Measurements from ENCODE around the gene AMMECR1L. TPM values are rescaled to one million over a fixed set of nuclear protein-coding genes. Genes with fewer than 3 reads are reported as not detected.
"Not testable (repeated sequence)": the region's sequence is repeated elsewhere in the genome, so short reads cannot be mapped to it uniquely, and the experiment has no call there.

The AMMECR1L gene
- polyA plus RNA-seq, 4 donors: 8.2 to 14.2 (median 9.2) TPM

DNA sequence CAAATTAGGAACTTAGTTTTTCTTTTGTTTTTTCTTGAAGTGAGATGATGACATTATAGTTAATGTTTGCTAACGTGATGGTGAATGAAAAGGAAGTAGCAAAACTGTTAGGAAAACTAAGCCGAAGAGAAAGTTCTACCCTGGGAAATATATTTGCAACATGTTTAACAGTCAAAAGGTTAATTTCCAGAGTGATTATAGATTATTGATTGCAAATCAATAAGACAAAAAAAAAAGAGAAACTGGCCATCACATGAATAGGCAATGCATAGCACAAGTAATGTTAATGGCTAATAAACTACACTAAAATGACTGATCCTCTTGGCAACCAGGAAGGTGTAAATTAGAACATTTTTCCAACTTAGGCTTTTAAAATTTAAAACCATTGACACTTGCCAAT lies 26.0 kb upstream of the AMMECR1L start:
- H3K36me3 ChIP-seq (ENCODE audit: control insufficient read depth in 3 of 3, insufficient read depth in 2 of 3, low read depth in 1 of 3, low read length in 3 of 3): no peaks in the 10 kb centered on the region
- no peaks in the 10 kb centered on the region for H3K4me1 ChIP-seq (ENCODE audit: control insufficient read depth in 3 of 3, insufficient read depth in 2 of 3, low read depth in 1 of 3, low read length in 2 of 3)
- DNase-seq: no peak
- no peaks in the 10 kb centered on the region for H3K27me3 ChIP-seq (ENCODE audit: control insufficient read depth in 3 of 3, insufficient read depth in 3 of 3, low read length in 3 of 3)
- FAIRE-seq: no peak
- H3K9me3 ChIP-seq (ENCODE audit: control insufficient read depth in 2 of 2, insufficient read depth in 1 of 2, low read depth in 1 of 2, low read length in 1 of 2): no peaks in the 10 kb centered on the region
- H3K4me3 ChIP-seq (ENCODE audit: low read depth in 1 of 3, low read length in 3 of 3): no peak overlapping the region
- H3K27ac ChIP-seq (ENCODE audit: low read depth in 1 of 3, low read length in 2 of 3): no peak overlapping the region
- 59 to 65% (median 63%) methylated on average over 2 of the region's 2 CpGs for WGBS, 3 donors

DNA sequence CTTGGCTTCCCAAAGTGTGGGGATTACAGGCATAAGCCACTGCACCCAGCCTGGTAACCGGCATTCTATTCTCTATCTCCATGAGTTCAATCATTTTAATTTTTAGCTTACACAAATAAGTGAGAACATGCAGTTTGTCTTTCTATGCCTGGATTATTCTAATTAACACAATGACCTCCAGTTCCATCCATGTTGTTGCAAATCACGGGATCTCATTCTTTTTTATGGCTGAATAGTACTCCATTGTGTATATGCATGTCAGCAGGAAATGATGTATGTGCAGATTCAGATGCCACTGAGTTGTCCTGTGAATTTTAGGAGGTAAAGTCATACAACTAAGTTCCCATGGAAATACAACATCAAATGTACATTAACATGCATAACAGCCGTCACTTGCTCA lies 24.7 kb upstream of the AMMECR1L start:
- no peaks in the 10 kb centered on the region for H3K36me3 ChIP-seq (ENCODE audit: control insufficient read depth in 3 of 3, insufficient read depth in 2 of 3, low read depth in 1 of 3, low read length in 3 of 3)
- DNase-seq: no peak
- H3K4me3 ChIP-seq (ENCODE audit: low read depth in 1 of 3, low read length in 3 of 3): no peak overlapping the region
- H3K27me3 ChIP-seq (ENCODE audit: control insufficient read depth in 3 of 3, insufficient read depth in 3 of 3, low read length in 3 of 3): no peaks in the 10 kb centered on the region
- 93 to 98% (median 94%) methylated on average over 3 of the region's 3 CpGs for WGBS, 3 donors
- no peak for FAIRE-seq
- H3K4me1 ChIP-seq (ENCODE audit: control insufficient read depth in 3 of 3, insufficient read depth in 2 of 3, low read depth in 1 of 3, low read length in 2 of 3): no peaks in the 10 kb centered on the region
- H3K9me3 ChIP-seq (ENCODE audit: control insufficient read depth in 2 of 2, insufficient read depth in 1 of 2, low read depth in 1 of 2, low read length in 1 of 2): no peaks in the 10 kb centered on the region
- H3K27ac ChIP-seq (ENCODE audit: low read depth in 1 of 3, low read length in 2 of 3): no peak overlapping the region

DNA sequence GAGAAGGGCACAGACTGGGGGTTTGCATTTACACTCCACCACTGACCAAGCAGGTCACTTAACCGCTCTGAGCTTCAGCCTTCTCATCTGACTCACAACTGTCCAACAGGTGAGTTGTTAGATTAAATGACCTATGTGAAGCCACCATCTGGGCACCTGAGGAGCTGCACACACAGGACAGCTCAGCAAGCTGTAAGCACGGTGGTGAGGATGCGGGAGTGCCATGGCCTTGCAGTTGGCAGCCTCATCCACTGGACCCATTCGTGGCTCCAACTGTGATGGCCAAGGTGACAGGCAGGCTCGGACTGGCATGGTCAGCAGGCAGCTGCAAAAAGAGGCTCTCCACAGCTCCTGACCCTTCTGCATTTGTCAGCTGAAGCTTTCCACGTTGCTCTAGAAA lies 23.3 kb upstream of the AMMECR1L start:
- peak in 1 of 2 donors; percentile 30 for DNase-seq
- 60 to 72% (median 62%) methylated on average over 6 of the region's 6 CpGs for WGBS, 3 donors
- Histone ChIP-seq H3K9me3 (ENCODE audit: control insufficient read depth in 2 of 2, insufficient read depth in 1 of 2, low read depth in 1 of 2, low read length in 1 of 2) (no peaks in the 10 kb centered on the region), H3K36me3 (ENCODE audit: control insufficient read depth in 3 of 3, insufficient read depth in 2 of 3, low read depth in 1 of 3, low read length in 3 of 3) (no peaks in the 10 kb centered on the region), H3K27me3 (ENCODE audit: control insufficient read depth in 3 of 3, insufficient read depth in 3 of 3, low read length in 3 of 3) (no peaks in the 10 kb centered on the region), H3K4me3 (ENCODE audit: low read depth in 1 of 3, low read length in 3 of 3) (no peak overlapping the region), H3K27ac (ENCODE audit: low read depth in 1 of 3, low read length in 2 of 3) (no peak overlapping the region), H3K4me1 (ENCODE audit: control insufficient read depth in 3 of 3, insufficient read depth in 2 of 3, low read depth in 1 of 3, low read length in 2 of 3) (no peaks in the 10 kb centered on the region)
- FAIRE-seq: no peak

DNA sequence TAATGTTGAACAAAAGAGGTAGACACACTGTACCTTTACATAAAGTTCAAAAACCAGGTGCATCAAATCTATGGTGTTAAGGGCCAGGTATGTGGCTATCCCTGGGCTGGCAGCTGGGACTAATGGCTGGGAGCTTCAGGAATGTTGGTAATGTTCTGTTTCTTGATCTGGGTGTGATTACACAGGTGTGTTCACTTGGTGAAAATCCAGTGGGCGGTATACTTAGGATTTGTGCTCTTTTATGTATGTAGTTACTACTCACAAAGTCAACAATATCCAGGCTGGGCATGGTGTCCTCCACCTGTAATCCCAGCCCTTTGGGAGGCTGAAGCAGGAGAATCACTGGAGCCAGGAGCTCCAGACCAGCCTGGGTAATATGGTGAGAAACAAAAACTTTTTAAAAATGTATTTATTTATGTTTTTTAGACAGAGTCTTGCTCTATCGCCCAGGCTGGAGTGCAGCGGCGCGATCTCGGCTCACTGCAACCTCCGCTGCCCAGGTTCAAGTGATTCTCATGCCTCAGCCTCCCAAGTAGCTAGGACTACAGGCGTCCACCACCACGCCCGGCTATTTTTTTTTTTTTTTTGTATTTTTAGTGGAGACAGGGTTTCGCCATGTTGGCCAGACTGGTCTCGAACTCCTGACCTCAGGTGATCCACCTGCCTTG lies 22.1 kb upstream of the AMMECR1L start:
- not testable (repeated sequence) for DNase-seq; H3K27ac ChIP-seq (ENCODE audit: low read depth in 1 of 3, low read length in 2 of 3); H3K36me3 ChIP-seq (ENCODE audit: control insufficient read depth in 3 of 3, insufficient read depth in 2 of 3, low read depth in 1 of 3, low read length in 3 of 3); H3K27me3 ChIP-seq (ENCODE audit: control insufficient read depth in 3 of 3, insufficient read depth in 3 of 3, low read length in 3 of 3); H3K9me3 ChIP-seq (ENCODE audit: control insufficient read depth in 2 of 2, insufficient read depth in 1 of 2, low read depth in 1 of 2, low read length in 1 of 2); FAIRE-seq; H3K4me1 ChIP-seq (ENCODE audit: control insufficient read depth in 3 of 3, insufficient read depth in 2 of 3, low read depth in 1 of 3, low read length in 2 of 3); H3K4me3 ChIP-seq (ENCODE audit: low read depth in 1 of 3, low read length in 3 of 3)
- 90 to 93% (median 92%) methylated on average over 9 to 12 of the region's 12 CpGs for WGBS, 3 donors

DNA sequence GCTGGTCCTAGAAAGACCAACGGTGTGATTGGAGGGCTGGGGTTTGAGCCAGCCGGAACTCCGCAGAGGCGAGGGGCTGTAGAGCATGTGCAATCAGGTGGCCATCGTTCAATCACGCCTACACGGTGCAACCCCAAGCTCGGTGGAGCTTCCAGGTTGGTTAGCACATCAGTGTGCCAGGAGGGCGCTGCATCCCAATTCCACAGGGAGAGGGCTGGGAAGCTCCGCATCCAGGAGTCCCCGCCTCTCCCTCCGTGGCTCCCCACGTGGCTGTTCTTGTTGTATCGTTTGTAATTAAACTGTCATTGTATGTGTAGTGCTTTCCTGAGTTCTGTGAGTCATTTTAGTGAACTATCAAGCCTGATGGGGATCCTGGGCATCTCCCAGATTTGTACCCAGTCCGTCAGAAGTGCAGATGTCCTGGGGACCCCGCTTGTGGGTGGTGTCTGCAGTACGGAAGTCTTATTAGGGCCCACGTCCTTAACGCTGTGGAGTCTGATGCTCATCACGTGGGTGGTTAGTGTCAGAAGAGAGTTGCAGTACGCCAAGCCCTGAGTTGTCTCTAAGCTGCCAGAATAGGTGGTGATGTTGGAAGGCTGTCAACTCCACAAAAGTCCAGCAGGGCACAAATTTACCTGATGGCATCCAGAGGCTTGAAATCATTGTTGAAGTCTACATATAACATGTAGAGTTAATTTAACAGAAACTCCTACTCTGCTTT lies 20.6 kb upstream of the AMMECR1L start:
- DNase-seq (no peak), FAIRE-seq (no peak)
- H3K4me1 ChIP-seq (ENCODE audit: control insufficient read depth in 3 of 3, insufficient read depth in 2 of 3, low read depth in 1 of 3, low read length in 2 of 3): no peaks in the 10 kb centered on the region
- peaks cover 0 to 3% of the 10 kb centered on the region in 2 donors for H3K9me3 ChIP-seq (ENCODE audit: control insufficient read depth in 2 of 2, insufficient read depth in 1 of 2, low read depth in 1 of 2, low read length in 1 of 2)
- H3K36me3 ChIP-seq (ENCODE audit: control insufficient read depth in 3 of 3, insufficient read depth in 2 of 3, low read depth in 1 of 3, low read length in 3 of 3): no peaks in the 10 kb centered on the region
- H3K27ac ChIP-seq (ENCODE audit: low read depth in 1 of 3, low read length in 2 of 3): no peak overlapping the region
- H3K4me3 ChIP-seq (ENCODE audit: low read depth in 1 of 3, low read length in 3 of 3): no peak overlapping the region
- no peaks in the 10 kb centered on the region for H3K27me3 ChIP-seq (ENCODE audit: control insufficient read depth in 3 of 3, insufficient read depth in 3 of 3, low read length in 3 of 3)
- WGBS, 3 donors: 60 to 72% (median 62%) methylated on average over 21 of the region's 21 CpGs

DNA sequence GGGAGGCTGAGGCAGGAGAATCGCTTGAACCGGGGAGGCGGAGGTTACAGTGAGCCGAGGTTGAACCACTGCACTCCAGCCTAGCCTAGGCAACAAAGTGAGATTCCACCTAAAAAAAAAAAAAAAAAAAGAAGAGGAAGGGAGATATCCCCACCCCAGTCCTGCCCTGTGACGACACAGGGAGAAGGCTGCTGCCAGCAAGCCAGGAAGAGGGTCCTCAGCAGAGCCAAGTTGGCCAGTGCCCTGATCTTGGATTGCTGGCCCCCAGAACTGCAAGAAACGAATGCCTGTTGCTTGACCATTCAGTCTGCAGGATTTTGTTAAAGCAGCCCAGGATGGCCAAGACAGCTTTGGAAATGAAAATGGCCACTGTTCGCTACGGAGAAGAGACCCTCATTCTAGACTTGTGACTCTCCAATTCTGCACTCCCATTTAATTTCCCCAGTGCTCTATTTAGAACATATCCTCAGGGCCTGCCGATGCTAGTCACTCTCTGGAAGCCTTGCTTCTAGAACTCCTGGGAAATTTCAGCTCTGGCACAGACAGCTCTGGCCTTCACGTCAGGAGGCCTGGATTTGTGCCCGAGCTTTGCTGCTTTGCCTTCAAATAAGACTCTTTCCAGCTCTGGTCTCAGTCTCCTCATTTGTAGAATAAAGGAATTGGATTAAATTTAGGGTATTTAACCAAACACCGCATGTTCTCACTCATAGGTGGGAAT lies 15.7 kb upstream of the AMMECR1L start:
- peaks cover 0 to 3% of the 10 kb centered on the region in 2 donors for H3K9me3 ChIP-seq (ENCODE audit: control insufficient read depth in 2 of 2, insufficient read depth in 1 of 2, low read depth in 1 of 2, low read length in 1 of 2)
- H3K27ac ChIP-seq (ENCODE audit: low read depth in 1 of 3, low read length in 2 of 3): no peak overlapping the region
- H3K4me1 ChIP-seq (ENCODE audit: control insufficient read depth in 3 of 3, insufficient read depth in 2 of 3, low read depth in 1 of 3, low read length in 2 of 3): no peaks in the 10 kb centered on the region
- H3K4me3 ChIP-seq (ENCODE audit: low read depth in 1 of 3, low read length in 3 of 3): no peak overlapping the region
- no peak for FAIRE-seq
- no peaks in the 10 kb centered on the region for H3K36me3 ChIP-seq (ENCODE audit: control insufficient read depth in 3 of 3, insufficient read depth in 2 of 3, low read depth in 1 of 3, low read length in 3 of 3)
- 77 to 90% (median 87%) methylated on average over 12 of the region's 12 CpGs for WGBS, 3 donors
- DNase-seq: no peak
- no peaks in the 10 kb centered on the region for H3K27me3 ChIP-seq (ENCODE audit: control insufficient read depth in 3 of 3, insufficient read depth in 3 of 3, low read length in 3 of 3)

DNA sequence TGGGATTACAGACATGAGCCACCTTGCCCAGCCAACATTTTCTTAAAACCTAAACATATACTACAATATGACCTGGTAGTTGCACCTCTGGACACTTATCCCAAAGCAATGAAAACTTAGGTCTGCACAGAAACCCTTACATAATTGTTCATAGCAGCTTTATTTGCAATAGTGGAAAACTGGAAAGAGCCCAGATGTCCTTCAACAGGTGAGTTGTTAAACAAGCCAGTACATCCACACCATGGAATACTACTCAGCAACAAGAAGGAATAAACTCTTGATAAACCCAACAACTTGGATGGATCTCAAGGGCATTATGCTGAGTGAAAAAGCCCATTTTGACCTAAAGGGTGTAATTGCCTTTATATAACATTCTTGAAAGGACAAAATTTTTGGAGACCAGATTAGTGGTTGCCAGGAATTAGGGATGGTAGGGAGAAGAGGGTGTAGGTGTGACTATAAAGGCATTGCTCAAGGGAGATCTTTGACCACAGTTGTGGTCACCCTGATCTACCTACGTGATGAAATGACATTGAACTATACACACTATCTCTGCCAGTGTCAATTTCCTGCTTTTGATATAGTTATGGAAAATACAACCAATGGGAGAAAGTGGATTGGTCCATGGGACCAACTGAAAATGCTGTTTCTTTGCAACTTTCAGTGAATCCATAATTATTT lies 11.9 kb upstream of the AMMECR1L start:
- Histone ChIP-seq H3K4me3 (ENCODE audit: low read depth in 1 of 3, low read length in 3 of 3) (no peak overlapping the region), H3K4me1 (ENCODE audit: control insufficient read depth in 3 of 3, insufficient read depth in 2 of 3, low read depth in 1 of 3, low read length in 2 of 3) (no peaks in the 10 kb centered on the region), H3K27me3 (ENCODE audit: control insufficient read depth in 3 of 3, insufficient read depth in 3 of 3, low read length in 3 of 3) (no peaks in the 10 kb centered on the region), H3K9me3 (ENCODE audit: control insufficient read depth in 2 of 2, insufficient read depth in 1 of 2, low read depth in 1 of 2, low read length in 1 of 2) (no peaks in the 10 kb centered on the region), H3K27ac (ENCODE audit: low read depth in 1 of 3, low read length in 2 of 3) (no peak overlapping the region), H3K36me3 (ENCODE audit: control insufficient read depth in 3 of 3, insufficient read depth in 2 of 3, low read depth in 1 of 3, low read length in 3 of 3) (no peaks in the 10 kb centered on the region)
- FAIRE-seq (no peak), DNase-seq (no peak)
- WGBS, 3 donors: 20 to 44% (median 34%) methylated on average over 1 of the region's 1 CpG

GRCh38 chr2:127893494-127893893 lies 7.7 kb upstream of the AMMECR1L start:
- 61 to 77% (median 77%) methylated on average over 5 of the region's 5 CpGs for WGBS, 3 donors
- no peaks in the 10 kb centered on the region for H3K27me3 ChIP-seq (ENCODE audit: control insufficient read depth in 3 of 3, insufficient read depth in 3 of 3, low read length in 3 of 3)
- H3K4me3 ChIP-seq (ENCODE audit: low read depth in 1 of 3, low read length in 3 of 3): no peak overlapping the region
- no peak overlapping the region for H3K27ac ChIP-seq (ENCODE audit: low read depth in 1 of 3, low read length in 2 of 3)
- no peaks in the 10 kb centered on the region for H3K9me3 ChIP-seq (ENCODE audit: control insufficient read depth in 2 of 2, insufficient read depth in 1 of 2, low read depth in 1 of 2, low read length in 1 of 2)
- DNase-seq (peak in 1 of 2 donors; percentile 15), FAIRE-seq (no peak)
- peaks cover 0 to 3% (median 0%) of the 10 kb centered on the region in 3 donors for H3K36me3 ChIP-seq (ENCODE audit: control insufficient read depth in 3 of 3, insufficient read depth in 2 of 3, low read depth in 1 of 3, low read length in 3 of 3)
- no peaks in the 10 kb centered on the region for H3K4me1 ChIP-seq (ENCODE audit: control insufficient read depth in 3 of 3, insufficient read depth in 2 of 3, low read depth in 1 of 3, low read length in 2 of 3)

Data from small intestine (tissue), 7 donors.